HG03558 (cell line): Measurements from ENCODE around the gene TRABD2B.

Experiments
- ATAC-seq: cut with Tn5 transposase; IDR thresholded peaks from one replicate; pipeline ENCODE4 v1.9.1; 2021; ENCODE audit warnings: moderate number of reproducible peaks; ENCODE audit not compliant: unreplicated experiment; ENCODE audit errors: extremely low read depth

The TRABD2B gene

GRCh38 chr1:47816325-47817071 is 180.7 kb downstream of the TRABD2B start:
- no peak for ATAC-seq

DNA sequence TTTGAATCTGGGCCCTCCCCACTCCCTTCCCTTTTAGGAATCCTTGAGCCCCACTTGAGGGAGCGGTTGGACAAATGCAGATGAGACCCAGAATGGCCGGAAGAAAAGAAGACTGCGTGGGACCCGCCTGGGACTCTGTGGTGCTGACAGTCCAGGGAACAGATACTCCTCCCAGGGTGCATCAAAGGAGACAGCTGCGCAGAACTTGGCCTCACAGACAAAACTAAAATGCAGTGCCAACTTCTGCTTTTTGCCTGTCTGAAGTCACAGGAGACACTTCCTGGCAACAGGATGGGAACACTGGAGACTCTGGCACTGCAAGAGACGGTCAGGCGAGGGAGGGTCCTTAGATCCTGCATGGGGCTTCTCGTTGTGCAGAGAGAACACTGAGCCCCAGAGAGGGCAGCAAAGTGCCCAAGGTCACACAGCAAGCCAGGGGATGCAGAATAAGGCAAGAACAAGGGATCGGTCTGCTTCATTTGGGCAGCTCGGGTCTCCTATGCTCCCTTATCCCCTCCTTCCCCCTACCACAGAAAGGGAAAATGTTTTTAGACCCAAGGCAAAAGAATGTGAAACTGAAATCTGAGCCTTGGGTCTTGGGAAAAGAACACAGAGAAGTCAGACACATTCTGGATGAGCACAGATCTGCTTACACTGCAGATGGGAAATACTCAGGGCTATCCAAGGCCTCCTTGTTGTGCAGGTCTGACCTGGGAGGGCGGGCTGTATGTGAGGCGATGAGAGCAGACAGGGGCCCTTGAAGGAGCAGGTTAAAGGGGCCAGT is 182.4 kb downstream of the TRABD2B start:
- no peak for ATAC-seq

DNA sequence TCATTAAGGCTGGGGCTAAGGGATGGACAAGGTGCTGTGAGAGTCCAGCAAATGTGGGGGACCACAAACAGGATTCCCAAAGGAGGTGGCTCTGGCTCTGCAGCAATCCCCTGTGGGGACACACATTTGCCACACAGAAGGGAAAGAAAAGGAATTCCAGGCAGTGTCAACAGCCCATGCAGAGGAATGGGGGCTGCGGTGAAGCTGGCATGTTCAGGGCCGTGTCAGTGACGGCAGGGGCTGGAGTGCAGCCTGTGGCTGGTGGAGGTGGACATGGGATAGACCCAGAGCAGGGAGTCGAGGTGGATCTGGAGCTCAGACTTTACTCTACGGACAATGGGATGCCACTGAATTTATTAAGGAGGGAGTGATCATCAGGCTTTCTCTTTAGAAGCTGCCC is 183.2 kb downstream of the TRABD2B start:
- no peak for ATAC-seq

DNA sequence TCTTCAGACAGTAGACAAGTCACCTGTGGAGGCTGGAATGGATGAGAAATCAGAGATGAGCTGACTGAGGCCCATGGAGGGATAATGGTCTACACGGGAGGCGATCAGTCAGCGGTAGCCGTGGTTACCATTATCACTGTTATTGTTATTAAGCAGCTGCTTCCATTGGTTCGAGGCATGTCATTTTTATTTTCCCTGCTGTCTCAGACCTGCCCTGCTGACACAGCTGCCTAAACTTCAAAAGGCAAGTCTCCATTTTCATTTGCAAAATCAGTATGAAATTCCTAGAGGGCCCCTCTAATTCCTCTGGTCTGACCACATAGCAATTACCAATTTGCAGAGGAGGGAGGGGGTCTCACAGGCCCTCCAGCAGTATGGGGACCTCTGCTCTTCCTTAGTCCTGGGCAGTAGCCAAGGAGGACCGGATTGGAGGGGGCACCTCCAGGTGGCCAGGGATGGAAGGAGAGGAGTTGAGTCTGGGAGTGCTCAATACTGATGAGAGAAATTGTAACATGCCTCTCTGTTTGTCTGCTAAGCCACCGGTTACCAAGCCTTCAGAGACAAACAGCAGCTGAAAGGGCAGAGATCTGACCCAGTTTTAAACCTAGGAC is 184.2 kb downstream of the TRABD2B start:
- ATAC-seq: no peak

- ATAC-seq: no peak
Measured at GRCh38 chr1:47810964-47811682, 186.1 kb downstream of the TRABD2B start.

GRCh38 chr1:47809301-47810084 is 187.7 kb downstream of the TRABD2B start:
- no peak for ATAC-seq

GRCh38 chr1:47808612-47809011 is 188.6 kb downstream of the TRABD2B start:
- no peak for ATAC-seq

DNA sequence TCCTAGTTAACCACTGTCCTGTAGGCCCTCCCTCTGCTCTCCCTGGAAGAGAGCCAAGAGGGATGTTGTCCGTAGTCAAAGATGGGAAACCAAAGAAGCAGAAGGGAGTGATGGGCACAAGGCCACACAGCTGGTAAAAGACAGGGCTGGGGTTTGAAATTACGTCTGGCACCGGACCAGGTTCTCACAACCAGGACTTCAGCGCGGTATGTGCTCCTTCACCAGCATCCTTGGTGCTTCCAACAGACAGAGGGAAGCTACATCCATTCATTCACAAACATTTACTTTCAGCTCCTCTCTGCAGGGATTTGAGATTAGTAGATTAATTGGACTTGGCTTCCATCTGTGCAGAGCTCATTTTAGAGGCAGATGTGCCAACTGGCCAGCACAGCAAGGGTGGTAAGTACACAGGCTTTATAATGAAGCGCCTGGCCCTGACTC is 191.2 kb downstream of the TRABD2B start:
- ATAC-seq: no peak

GRCh38 chr1:47805018-47805417 is 192.2 kb downstream of the TRABD2B start:
- ATAC-seq: no peak

GRCh38 chr1:47803815-47804501 is 193.2 kb downstream of the TRABD2B start:
- ATAC-seq: no peak

DNA sequence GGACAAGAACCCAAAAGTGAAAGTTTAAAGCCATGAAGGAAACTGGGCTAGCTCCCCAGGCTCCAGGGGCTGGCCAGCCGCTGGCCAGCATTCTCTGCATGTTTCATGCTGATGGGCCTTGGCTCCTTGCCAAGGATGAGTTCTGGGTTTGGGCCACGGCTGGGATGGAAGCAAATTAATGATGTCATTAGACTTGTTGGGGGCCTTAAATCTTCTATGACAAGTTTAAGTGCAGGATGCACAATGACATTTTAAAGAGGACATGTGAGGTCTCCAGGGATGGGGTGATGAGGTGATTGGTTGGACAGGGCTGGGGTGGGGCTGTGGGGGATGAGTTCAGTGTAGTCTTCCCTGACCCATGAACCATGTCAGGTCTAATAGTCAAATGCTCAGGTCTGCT is 199.6 kb downstream of the TRABD2B start:
- no peak for ATAC-seq

GRCh38 chr1:47796626-47797025 is 200.6 kb downstream of the TRABD2B start:
- ATAC-seq: no peak

DNA sequence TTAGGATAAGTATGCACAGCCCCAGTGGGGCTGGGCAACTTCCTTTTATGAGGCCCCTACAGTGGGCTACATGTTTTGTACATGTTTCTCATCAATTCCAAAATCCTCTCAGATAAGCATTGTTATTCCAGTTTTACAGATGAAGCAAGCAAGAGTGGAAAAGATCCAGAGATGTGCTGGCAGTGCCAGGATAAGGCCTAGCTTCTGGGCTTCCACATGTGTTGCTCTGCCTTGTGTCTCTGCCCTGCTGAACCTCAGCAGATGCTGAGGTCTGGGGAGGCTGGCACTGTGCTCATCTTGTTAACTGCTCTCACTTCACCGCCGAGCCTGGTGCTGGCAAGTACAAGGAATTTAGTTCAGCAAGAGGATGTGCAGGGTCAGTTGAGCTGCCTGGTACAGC is 202.1 kb downstream of the TRABD2B start:
- no peak for ATAC-seq

- no peak for ATAC-seq
Measured at GRCh38 chr1:47794530-47794929, 202.7 kb downstream of the TRABD2B start.

DNA sequence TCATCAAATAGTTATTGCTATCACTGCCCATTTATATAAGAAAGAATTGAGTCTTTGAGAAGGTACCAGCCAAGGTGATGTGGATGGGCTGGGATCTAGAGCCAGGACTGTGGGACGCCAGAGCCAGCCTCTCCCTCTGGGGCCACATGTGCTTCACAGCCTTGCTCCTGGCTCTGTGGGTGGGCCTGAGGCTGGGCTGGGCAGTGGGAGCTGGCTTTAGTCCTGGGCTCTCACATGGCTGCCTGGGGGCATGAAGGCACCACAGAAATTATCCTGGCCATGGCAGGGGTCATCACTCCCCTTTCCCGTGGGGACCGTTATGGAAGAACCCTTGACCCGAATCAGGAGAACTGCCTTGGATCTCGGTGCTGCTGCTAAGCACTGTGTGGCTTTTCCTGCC is 203.1 kb downstream of the TRABD2B start:
- ATAC-seq: no peak

GRCh38 chr1:47793563-47793962 is 203.6 kb downstream of the TRABD2B start:
- ATAC-seq: no peak

- ATAC-seq: no peak
Measured at GRCh38 chr1:47792779-47793178, 204.4 kb downstream of the TRABD2B start.

DNA sequence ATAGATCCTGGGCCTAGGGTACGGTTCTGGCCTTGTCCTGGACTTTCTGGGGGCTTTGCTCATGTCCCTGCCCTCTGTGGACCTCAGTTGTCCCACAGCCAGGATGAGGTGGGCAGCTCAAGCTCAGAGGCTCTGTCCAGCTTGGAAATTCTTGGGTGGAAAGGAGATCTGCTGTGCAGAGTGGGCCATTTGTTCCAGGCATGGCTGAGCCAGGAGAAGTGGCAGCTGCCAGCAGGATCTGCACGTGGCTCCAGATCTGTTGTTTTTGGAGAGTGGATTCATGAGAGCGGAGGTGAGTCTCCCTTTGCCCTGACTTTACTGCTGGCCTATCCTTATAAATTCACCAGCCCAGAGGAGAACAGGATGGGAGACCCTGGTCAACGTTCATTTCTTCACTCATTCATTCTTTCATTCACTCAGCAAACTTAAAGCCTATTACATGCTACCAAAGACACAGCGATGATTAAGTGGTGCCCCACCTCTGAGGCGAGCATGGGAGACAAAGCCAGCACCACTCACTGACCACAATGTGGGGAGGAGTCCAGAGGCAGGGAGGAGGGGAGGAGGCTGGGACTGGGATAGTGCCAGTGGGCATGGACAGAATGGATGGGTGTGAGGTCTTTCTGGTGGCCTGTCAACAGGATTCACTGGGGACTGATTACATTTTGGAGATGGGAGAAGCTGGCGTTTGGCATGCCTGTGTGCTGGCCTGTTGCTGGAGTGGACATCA is 205.1 kb downstream of the TRABD2B start:
- no peak for ATAC-seq

GRCh38 chr1:47788761-47789160 is 208.4 kb downstream of the TRABD2B start:
- no peak for ATAC-seq
